ENCODE results near the gene SNCB.

- TF ChIP-seq CTCF (IDR thresholded peaks at IDR 0.05) (no peak), POLR2AphosphoS5 (IDR thresholded peaks at IDR 0.05; ENCODE audit: insufficient read depth in 1 of 2, low read depth in 1 of 2) (no peak)
Observed at GRCh38 chr5:176667637-176668036, 37.3 kb upstream of the SNCB start.

All from vagina (tissue), 2 donors.